GM19239 (cell line): ENCODE measurements around the gene SEPTIN2.
"Not testable (repeated sequence)": the region's sequence is repeated elsewhere in the genome, so short reads cannot be mapped to it uniquely, and the experiment has no call there.

Experiments used
- DNase-seq: peaks from one replicate; pipeline ENCODE4 v3.0.0; 2011; ENCODE audit warnings: low spot score; ENCODE audit not compliant: insufficient read length
- FAIRE-seq: peaks from 2 replicates; lab custom pipeline; 2011; peaks lifted over from hg19 to GRCh38; lab: Jason Lieb, UNC

Gene SEPTIN2

DNA sequence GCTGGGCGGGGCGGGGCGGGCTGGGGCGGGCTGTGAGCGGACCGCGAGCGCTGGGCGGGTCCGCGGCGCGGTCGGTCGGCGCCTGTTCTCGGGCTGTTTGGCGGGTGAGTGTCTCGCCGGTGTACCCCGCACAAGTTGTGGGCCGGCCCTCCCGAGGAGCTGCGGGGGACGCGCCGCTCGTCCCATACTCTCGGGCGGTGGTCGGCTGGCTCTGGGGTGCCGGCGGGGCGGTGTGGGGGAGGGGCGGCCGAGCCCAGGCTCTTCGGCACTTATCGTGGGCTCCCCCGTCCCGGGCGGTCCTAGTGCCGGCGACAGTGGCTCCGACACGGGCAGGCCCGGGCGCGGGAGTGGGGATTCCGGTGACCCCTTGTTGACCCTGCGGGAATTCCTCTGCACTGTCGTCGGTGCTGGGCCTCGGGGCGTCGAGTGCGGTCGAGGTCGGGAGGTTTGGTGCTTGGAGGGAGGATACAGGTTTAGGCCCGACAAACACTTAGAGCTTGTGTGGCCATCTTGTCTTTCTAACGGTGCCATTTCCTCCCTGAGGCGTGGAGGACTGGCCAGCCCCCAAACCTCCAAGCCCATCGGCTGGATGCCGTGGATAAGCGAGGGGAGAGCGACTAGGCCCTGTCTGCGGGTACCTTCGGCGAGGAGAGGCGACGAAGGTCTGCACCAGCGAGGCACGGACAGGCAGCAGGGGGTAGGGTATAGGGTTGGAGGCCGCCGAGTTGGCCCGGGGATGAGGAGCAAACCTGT is at the start of gene SEPTIN2:
Gene SEPTIN2 (plus strand): TSS at position 47 of the 753 bp plus-strand sequence. CDS start 8,308 bp downstream, outside the sequence.
- FAIRE-seq: peak; percentile 35

GRCh38 chr2:241267249-241268067 is 48.3 kb upstream of the SEPTIN2 start:
- FAIRE-seq: no peak
- no peak for DNase-seq

More for the DNA sequence above, at the start of gene SEPTIN2:
- no peak for DNase-seq

DNA sequence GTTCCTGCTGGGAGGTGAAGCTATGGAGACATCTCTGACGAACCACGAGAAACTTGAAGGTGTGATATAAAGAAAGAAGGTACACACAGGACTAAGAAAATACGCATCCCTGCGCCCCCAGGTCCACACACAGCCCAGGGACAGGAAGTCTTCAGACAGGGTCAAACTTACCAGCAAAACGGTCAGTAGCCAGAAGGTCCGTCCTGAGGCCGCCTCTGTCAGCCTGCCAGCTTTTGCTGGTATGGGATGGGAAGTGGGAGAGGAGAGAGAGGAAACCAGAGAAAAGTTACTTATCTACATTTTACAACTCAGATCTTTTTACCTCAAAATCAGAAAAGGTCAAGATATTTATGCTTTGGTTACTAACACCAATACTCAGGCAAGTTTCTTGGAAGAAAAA is 47.4 kb upstream of the SEPTIN2 start:
- DNase-seq: no peak
- FAIRE-seq: no peak

DNA sequence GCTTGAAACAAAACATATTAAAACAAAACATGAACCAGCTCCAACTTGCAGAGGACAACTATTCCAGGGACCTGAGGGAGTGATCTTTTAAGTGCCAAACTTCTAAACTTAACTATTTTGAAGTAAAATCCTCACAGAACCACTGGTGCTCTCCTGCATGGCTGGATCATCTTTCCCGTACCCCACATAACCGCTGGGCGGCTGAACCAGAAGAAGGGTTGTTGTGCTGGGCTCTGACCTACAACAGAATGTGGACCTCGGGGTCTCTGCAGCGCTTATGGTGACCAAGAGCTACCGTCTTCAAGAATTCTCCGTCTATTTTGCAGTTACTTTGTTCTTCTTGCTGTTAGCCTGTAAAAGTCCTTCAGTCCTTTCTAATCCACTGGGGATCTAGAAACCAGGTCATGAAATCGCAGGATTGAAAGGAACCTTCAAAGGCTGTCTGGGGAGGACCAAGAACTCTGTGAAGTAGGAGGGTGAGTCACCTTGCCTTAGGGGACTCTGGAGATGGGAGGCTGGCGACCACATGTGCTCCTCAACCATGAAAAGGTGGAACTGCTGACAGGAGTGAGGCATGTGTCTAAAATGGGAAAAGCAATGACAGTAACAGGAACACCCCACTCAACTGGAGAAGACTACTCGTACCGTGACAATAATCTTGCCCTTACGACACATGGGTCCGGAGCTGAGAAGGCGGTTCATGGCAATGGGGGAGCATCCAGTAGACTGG is 46.8 kb upstream of the SEPTIN2 start:
- DNase-seq (no peak), FAIRE-seq (no peak)

GRCh38 chr2:241269707-241270520 is 45.8 kb upstream of the SEPTIN2 start:
- FAIRE-seq (no peak), DNase-seq (no peak)

GRCh38 chr2:241270531-241270930 is 45.2 kb upstream of the SEPTIN2 start:
- FAIRE-seq: no peak

DNA sequence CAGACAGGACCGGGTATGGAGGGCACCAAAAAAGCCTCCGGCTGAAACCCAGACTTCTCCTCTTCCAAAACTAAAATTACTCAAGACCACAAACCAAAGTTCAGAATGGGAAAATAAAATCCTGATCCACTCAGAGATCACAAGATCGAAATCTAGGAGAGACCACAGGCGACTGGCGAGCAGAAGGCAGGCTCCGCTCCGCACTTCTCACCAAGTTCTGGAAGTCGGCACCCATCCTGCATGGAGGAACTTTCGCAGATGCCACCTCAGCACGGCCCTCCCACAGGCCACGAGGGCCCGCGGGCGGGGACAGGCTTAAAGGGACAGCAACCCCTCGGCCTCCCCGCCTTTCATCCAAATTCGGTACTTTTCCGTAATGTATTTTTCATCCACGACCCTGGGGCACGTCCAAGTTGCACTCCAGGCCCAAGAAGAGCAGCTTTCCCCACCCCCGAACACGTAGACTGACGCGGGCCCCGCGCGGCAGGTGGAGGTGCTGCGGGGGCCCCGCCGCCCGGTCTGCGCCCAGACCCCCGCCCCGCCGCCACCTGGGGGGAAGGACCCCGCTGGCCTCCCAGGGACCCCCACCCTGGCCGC is 43.9 kb upstream of the SEPTIN2 start:
- FAIRE-seq (peak; percentile 71), DNase-seq (peak; percentile 69)

More at GRCh38 chr2:241270531-241270930, 45.2 kb upstream of the SEPTIN2 start:
- no peak for DNase-seq

DNA sequence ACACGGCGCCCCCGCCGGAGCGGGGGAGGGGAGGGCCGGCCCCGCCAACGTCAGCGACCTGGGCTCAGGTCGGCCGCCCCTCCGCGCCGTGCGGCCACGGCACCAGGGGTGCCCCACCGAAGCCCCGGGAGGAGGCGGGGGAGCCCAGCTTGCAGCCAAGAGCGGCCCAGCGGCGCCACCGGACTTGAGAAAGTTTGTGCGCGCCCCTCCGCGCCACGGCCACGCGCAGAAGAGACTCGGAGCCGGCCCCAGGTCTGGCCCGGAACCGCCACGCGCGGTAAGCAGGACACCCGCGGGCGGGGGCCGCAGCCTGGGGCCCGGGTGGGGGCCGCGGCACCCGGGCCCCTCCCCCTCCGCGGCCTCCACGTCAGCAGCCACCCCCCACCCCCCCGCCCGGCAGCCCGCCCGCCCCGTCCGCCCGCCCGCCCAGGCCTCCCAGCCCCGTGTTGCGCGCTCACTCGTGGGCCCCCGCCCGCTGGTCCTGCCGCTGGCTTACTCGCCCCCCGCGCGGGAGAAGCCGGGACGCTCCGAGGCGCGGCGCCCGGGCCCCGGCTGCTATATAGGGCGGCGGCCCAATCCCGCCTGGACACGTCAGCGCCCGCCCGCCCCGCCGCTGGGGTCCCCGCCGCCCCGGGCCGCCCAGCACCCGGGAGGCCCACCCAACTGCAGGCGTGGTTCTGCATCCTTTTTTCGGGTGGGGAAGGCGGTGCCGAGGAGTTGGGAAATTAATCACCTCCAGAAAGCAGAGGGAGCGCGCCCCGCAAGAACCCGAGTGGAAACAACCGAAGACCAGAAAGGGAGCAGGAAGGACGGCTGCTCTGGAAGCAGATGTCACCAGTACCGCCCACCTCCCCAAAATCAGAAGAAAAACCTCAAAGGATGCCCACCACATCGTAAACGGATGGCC is 43.2 kb upstream of the SEPTIN2 start:
- peak; percentile 44 for DNase-seq
- no peak for FAIRE-seq

DNA sequence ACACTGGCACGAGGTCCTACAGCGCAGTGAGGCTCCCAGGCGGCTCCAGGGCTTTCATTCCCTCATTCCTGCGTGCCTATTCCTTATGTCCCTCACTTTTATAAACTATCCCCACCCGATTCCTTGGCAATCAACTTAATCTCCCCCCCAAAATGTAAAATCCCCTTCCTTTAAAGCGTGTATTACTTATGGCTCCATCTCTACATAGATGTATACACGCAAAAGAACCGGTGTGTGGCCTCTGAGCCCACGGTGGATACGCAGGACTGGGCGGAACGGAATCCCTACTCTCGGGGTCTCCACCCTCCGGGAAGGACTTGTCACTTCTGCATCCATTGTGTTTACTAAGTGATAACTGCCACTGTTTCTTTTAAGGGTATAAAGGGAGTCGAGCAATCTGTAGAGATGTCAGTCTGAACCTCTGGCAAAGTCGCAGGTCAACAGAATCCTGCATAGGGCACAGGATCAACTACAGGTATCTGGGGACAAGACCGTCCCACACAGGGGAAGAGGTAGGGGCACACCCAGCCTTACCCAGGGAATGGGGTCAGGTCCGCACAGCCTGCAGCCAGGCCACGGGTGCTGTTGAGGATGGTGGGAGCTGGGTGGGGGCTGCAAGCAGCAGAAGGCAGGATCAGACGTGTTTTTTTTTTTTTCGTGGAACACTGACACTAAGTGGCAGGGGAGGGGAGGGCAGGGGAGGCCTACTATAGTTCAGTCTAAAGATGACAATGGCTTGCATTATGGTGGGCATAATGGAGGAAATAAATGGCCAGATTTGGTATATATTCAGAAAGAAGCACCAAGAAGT is 42.3 kb upstream of the SEPTIN2 start:
- DNase-seq (no peak), FAIRE-seq (no peak)

GRCh38 chr2:241274127-241274526 is 41.6 kb upstream of the SEPTIN2 start:
- no peak for FAIRE-seq
- DNase-seq: no peak

DNA sequence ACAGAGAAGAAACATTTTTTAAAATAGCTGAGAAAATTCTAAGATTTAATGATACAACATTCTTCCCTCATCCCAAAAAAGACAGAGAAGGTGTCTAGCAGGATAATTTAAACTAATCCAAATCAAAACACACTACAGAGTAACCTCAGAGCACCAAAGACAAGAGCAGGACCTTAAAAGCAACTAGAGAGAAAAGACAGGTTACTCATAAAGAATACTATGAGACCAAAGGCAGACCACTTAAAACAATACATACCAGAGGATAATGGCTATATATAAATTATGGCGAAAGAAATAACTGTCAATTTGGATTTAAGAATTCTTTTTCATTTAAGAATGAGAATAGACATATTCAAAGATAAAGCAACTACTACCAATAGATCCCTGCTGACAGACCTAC is 40.2 kb upstream of the SEPTIN2 start:
- FAIRE-seq (no peak), DNase-seq (no peak)

DNA sequence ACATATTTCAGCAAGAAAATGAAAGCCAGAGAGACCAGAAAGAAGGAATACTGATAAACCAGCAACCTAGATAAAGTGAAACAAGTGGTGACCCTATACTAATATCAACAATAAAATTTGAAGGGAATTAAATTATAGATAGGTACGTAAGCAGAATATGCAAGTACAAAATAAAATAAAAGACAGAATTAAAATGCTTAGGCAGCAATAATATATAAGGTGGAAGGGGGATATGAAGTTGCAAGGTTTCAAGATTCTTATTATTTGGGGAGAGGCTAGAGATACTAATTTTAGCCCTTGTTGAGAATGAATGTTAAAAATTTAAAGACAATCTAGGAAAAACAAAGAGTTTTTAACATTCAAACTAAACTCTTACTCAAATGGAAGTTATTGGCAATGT is 39.8 kb upstream of the SEPTIN2 start:
- no peak for FAIRE-seq
- no peak for DNase-seq

DNA sequence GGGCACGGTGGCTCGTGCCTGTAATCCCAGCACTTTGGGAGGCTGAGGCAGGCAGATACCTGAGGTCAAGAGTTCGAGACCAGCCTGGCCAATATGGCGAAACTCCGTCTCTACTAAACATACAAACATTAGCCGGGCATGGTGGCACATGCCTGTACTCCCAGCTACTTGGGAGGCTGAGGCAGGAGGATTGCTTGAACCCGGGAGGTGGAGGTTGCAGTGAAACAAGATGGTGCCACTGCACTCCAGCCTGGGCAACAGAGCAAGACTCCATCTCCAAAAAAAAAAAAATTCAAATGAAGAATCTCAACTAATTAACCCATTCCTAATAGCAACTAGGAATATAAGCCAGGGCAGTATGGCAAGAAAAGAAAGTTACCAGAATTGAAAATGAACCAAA is 37.4 kb upstream of the SEPTIN2 start:
- not testable (repeated sequence) for DNase-seq, FAIRE-seq

GRCh38 chr2:241279413-241279812 is 36.3 kb upstream of the SEPTIN2 start:
- no peak for DNase-seq
- no peak for FAIRE-seq

DNA sequence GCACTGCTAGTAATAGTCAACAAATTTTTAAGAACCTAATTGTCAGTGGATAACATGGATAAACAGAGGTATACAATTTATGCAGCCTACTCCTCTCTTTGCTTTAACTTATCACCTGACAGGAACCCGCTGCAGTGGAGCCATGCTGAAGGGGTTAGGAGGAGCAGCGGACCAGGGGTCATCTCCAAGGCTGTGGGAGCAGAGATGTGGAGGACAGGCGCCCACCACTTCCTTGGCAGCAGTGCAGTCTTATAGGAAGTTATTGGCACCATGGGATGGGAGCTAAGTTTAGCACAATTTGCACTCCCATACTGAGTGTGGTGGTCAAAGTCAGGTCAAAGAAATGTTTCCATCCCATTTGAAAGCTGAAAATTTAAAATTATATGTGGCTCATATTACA is 35.9 kb upstream of the SEPTIN2 start:
- FAIRE-seq (no peak), DNase-seq (no peak)

DNA sequence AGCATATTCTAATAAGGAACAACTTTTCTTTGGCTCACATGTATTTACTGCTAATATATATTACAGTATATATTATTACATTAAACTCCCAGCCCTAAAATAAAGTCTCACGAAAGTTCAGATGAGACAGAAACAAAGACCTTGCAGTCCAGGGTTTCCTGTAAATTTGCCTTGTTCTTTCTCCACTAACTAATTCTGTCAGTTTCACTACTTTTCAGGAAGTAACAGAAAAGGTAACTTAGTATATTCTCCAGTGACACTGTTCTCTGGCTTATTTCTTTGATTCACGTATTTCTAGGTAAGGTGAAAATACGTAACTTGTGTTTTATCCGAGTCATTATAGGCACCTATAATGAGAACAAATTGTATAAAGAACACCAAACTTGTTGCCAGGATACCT is 35.4 kb upstream of the SEPTIN2 start:
- no peak for DNase-seq
- FAIRE-seq: peak; percentile 83

DNA sequence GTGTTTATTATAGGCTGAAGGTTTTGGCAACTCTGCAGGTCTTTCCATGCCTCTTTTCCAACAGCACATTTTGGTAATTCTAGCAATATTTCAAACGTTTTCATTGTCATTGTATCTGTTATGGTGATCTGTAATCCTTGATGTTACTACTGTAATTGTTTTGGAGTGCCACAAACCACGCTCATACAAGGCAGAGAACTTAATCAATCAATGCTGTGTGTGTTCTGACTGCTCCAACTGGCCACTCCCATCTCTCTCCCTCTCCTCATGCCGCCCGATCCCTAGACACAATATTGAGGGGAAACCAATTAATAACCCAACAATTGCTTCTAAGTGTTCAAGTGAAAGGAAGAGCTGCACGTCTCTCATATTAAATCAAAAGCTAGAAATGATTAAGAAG is 33.2 kb upstream of the SEPTIN2 start:
- FAIRE-seq (no peak), DNase-seq (no peak)

GRCh38 chr2:241285596-241285995 is 30.1 kb upstream of the SEPTIN2 start:
- DNase-seq (no peak), FAIRE-seq (no peak)
